ENCODE results near the gene REELD1. TPM values are rescaled to one million over a fixed set of nuclear protein-coding genes. Genes with fewer than 3 reads are reported as not detected.

REELD1 gene
- total and polyA plus RNA-seq, 3 experiments from 2014 or later, result 0.18 to 0.46 TPM; not detected in 1

DNA sequence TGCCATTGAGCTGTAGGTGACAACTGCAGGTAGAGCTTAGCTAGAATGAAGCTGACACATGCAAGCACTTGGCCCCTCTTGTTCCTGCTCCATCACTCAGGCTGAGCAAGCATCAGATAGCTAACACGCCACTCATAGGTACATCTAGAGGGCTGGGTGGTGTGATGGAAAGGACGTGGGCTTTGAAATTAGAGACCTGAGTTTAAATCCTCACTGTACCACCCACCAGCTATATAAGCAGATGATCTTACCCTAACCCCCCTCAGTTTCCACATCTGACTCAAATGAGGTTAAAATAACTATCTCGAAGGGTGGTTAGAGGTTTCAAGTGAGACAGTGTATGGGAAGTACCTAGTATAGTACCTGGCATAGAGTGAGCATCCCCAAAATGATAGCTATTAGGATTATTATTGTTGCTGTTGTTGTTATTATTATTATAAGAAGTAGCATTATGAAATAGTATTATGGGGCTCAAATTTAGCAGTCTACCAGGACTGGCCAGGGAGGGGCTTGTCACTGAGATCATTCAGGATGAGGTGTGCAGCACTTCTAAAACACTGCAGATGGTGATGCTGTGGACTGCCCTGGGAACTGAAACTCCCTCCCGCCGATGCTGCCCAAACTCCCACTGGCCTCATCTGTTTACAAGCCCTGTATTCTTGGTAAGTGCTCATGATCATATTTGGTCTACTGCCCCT lies 59.0 kb downstream of the REELD1 start:
- ChIA-PET CTCF (no interaction called here), POLR2A (no interaction called here)
- H3K9me3 ChIP-seq (ENCODE audit: low read length), result no peaks in the 10 kb centered on the region
- H3K4me3 ChIP-seq (ENCODE audit: low read length), result no peak overlapping the region
- no peaks in the 10 kb centered on the region for H3K36me3 ChIP-seq (ENCODE audit: insufficient read depth, low read length)
- H3K4me1 Mint-ChIP-seq, result no peaks in the 10 kb centered on the region
- H3K9me3 Mint-ChIP-seq, result no peaks in the 10 kb centered on the region
- H3K27ac Mint-ChIP-seq, result peak overlapping the region in 2 of 8 donors; percentile 36 to 38
- no peaks in the 10 kb centered on the region for H3K4me1 ChIP-seq (ENCODE audit: insufficient read depth, low read length)
- H3K27me3 ChIP-seq (ENCODE audit: insufficient read depth, low read length, poor library complexity, severe bottlenecking), result no peaks in the 10 kb centered on the region
- DNase-seq, result no peak
- no peak overlapping the region for H3K27ac ChIP-seq (ENCODE audit: low read depth, low read length)
- peaks cover 7 to 27% (median 11%) of the 10 kb centered on the region in 3 donors for H3K36me3 Mint-ChIP-seq
- H3K27me3 Mint-ChIP-seq, result no peaks in the 10 kb centered on the region
- no peak overlapping the region for H3K4me3 Mint-ChIP-seq

DNA sequence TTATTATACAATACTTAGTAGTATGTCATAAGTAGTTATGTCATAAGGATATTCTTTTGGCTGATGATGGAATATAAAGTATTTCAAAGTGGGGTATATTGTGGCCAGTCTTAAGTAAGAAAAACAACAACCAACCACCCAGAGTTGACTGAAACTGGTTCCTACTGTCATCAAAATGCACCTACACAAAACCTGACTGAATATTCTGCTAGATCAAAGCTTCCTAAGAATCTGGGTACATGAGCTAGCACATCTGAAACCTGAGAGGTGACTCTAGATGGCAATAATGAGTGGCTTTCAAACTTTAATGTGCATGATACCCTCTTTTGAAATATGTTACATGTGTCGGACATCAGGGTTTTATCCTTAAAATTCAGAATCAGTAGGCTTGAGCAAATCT lies 60.4 kb downstream of the REELD1 start:
- Histone ChIP-seq H3K9me3 (ENCODE audit: low read length) (no peaks in the 10 kb centered on the region), H3K27ac (ENCODE audit: low read depth, low read length) (no peak overlapping the region), H3K4me1 (ENCODE audit: insufficient read depth, low read length) (no peaks in the 10 kb centered on the region), H3K36me3 (ENCODE audit: insufficient read depth, low read length) (no peaks in the 10 kb centered on the region), H3K4me3 (ENCODE audit: low read length) (no peak overlapping the region), H3K27me3 (ENCODE audit: insufficient read depth, low read length, poor library complexity, severe bottlenecking) (no peaks in the 10 kb centered on the region)
- Mint-ChIP-seq H3K9me3 (no peaks in the 10 kb centered on the region), H3K4me3 (no peak overlapping the region), H3K36me3 (peaks cover 9 to 28% (median 14%) of the 10 kb centered on the region in 3 donors), H3K27me3 (no peaks in the 10 kb centered on the region), H3K27ac (no peak overlapping the region), H3K4me1 (no peaks in the 10 kb centered on the region)
- DNase-seq, result no peak
- CTCF ChIA-PET, result no interaction called here
- POLR2A ChIA-PET, result no interaction called here

DNA sequence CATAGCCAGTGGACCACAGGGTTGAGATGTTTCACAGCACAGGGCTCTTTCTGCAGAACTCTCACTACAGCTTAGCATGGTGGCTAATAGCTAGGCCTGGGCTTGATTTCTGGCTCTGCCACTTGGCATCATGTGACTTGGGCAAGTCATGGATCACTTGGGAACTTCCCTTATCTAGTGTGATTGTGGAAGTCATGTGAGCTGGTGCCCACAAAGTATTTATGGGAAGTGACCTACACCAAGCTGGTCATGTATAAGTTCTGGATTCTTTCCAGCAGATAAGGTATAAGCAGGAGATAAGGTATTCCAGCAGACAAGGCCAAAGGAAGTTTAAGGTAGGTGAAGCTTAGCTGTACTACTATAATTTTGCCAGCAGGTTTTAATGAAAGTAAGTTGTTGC lies 61.0 kb downstream of the REELD1 start:
- H3K4me3 ChIP-seq (ENCODE audit: low read length), result no peak overlapping the region
- Mint-ChIP-seq H3K4me3 (no peak overlapping the region), H3K9me3 (no peaks in the 10 kb centered on the region), H3K27me3 (no peaks in the 10 kb centered on the region), H3K36me3 (peaks cover 9 to 28% (median 14%) of the 10 kb centered on the region in 3 donors), H3K27ac (no peak overlapping the region), H3K4me1 (no peaks in the 10 kb centered on the region)
- ChIA-PET POLR2A (no interaction called here), CTCF (no interaction called here)
- H3K9me3 ChIP-seq (ENCODE audit: low read length), result no peaks in the 10 kb centered on the region
- no peak overlapping the region for H3K27ac ChIP-seq (ENCODE audit: low read depth, low read length)
- no peaks in the 10 kb centered on the region for H3K4me1 ChIP-seq (ENCODE audit: insufficient read depth, low read length)
- no peaks in the 10 kb centered on the region for H3K27me3 ChIP-seq (ENCODE audit: insufficient read depth, low read length, poor library complexity, severe bottlenecking)
- no peak for DNase-seq
- H3K36me3 ChIP-seq (ENCODE audit: insufficient read depth, low read length), result no peaks in the 10 kb centered on the region

DNA sequence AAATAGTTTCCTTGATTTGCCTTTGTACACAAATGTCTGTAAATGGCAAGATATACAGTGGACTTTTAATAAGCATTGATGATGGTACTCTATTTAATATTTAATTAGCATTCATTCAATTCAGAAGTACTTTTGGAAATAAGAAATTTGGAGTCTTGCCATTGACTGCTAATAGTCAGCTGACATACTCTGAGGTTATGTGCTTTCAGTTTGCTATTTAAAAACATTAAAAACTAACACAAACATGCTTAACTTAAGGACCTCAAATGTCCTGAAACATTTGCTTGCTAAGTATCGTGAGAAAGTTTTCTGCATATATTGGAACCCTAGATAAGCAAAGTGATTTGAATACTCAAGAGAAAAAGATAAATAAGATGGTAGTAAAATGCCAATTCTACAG lies 64.6 kb downstream of the REELD1 start:
- Mint-ChIP-seq H3K9me3 (no peaks in the 10 kb centered on the region), H3K4me3 (no peak overlapping the region), H3K27me3 (no peaks in the 10 kb centered on the region), H3K4me1 (no peaks in the 10 kb centered on the region), H3K27ac (no peak overlapping the region), H3K36me3 (peaks cover 11 to 22% (median 18%) of the 10 kb centered on the region in 3 donors)
- H3K27ac ChIP-seq (ENCODE audit: low read depth, low read length), result no peak overlapping the region
- POLR2A ChIA-PET, result no interaction called here
- H3K36me3 ChIP-seq (ENCODE audit: insufficient read depth, low read length), result no peaks in the 10 kb centered on the region
- CTCF ChIA-PET, result no interaction called here
- no peak for DNase-seq
- H3K27me3 ChIP-seq (ENCODE audit: insufficient read depth, low read length, poor library complexity, severe bottlenecking), result no peaks in the 10 kb centered on the region
- H3K4me1 ChIP-seq (ENCODE audit: insufficient read depth, low read length), result no peaks in the 10 kb centered on the region
- no peaks in the 10 kb centered on the region for H3K9me3 ChIP-seq (ENCODE audit: low read length)
- no peak overlapping the region for H3K4me3 ChIP-seq (ENCODE audit: low read length)

Other genes starting within 250 kb of the REELD1 start
- gene LSM6, start 38.8 kb upstream of the REELD1 start, total RNA-seq, result 10 to 100 TPM; 96.4 to 99.6 TPM
- gene LSM6, start 38.8 kb upstream of the REELD1 start, polyA plus RNA-seq, result 67.5 TPM